Liver (tissue), 9 donors: ENCODE results near the gene GBGT1. TPM values are rescaled to one million over a fixed set of nuclear protein-coding genes. Genes with fewer than 3 reads are reported as not detected.

Experiments used
- DNase-seq: peaks from one replicate; pipeline ENCODE4 v3.0.0-alpha.2; 2017; ENCODE audit warnings: low spot score
- H3K27ac ChIP-seq, 2 donors: one replicate each; pipeline ENCODE4 v1.7.0; 2013; ENCODE audit warnings: inconsistent platforms in 2 of 2, low read length in 2 of 2, control low read depth in 1 of 2, low read depth in 1 of 2, mild to moderate bottlenecking in 1 of 2
- H3K27me3 ChIP-seq, 4 donors: one replicate each; pipeline versions ENCODE4 v1.6.1 to v1.7.0; 2013; ENCODE audit warnings: low read length in 3 of 4, inconsistent platforms in 1 of 4, mild to moderate bottlenecking in 1 of 4, moderate library complexity in 1 of 4; ENCODE audit not compliant: control insufficient read depth in 4 of 4, insufficient read depth in 4 of 4
- H3K36me3 ChIP-seq, 4 donors: one replicate each; pipeline versions ENCODE4 v1.6.1 to v1.7.0; 2013; ENCODE audit warnings: low read length in 3 of 4, mild to moderate bottlenecking in 3 of 4, low read depth in 1 of 4, moderate library complexity in 1 of 4; ENCODE audit not compliant: control insufficient read depth in 4 of 4, insufficient read depth in 3 of 4
- H3K4me1 ChIP-seq, 4 donors: one replicate each; pipeline versions ENCODE4 v1.6.1 to v1.7.0; 2013; ENCODE audit warnings: low read length in 3 of 4, mild to moderate bottlenecking in 3 of 4, moderate library complexity in 1 of 4; ENCODE audit not compliant: control insufficient read depth in 4 of 4, insufficient read depth in 4 of 4
- H3K4me3 ChIP-seq, 3 donors: one replicate each; pipeline versions ENCODE4 v1.6.1 to v1.7.0; 2013; ENCODE audit warnings: low read length in 3 of 3, control low read depth in 1 of 3, low read depth in 1 of 3, mild to moderate bottlenecking in 1 of 3
- H3K9ac ChIP-seq, 2 donors: one replicate each; pipeline ENCODE4 v1.7.0; 2013; ENCODE audit warnings: low read length in 2 of 2, mild to moderate bottlenecking in 2 of 2, moderate library complexity in 2 of 2, control low read depth in 1 of 2, low read depth in 1 of 2
- H3K9me3 ChIP-seq, 4 donors: one replicate each; pipeline versions ENCODE4 v1.6.1 to v1.7.0; 2013; ENCODE audit warnings: low read length in 3 of 4; ENCODE audit not compliant: control insufficient read depth in 4 of 4
- ATF3 ChIP-seq: IDR thresholded peaks from 2 replicates; pipeline ENCODE4 v1.6.1; 2016; ENCODE audit warnings: antibody characterized with exemption
- EGR1 ChIP-seq, 2 donors: IDR thresholded peaks; 2 replicates each; pipeline ENCODE4 v1.6.1; 2016 to 2018; ENCODE audit warnings: antibody characterized with exemption in 2 of 2, low read depth in 2 of 2
- FOXA1 ChIP-seq: IDR thresholded peaks from 2 replicates; pipeline ENCODE4 v1.6.1; 2016; ENCODE audit warnings: antibody characterized with exemption
- FOXA2 ChIP-seq: IDR thresholded peaks from 2 replicates; pipeline ENCODE4 v1.6.1; 2016; ENCODE audit warnings: antibody characterized with exemption
- GABPA ChIP-seq, 2 donors: IDR thresholded peaks in 1 of 2; conservative IDR thresholded peaks in 1 of 2; 2 replicates each; pipeline ENCODE4 v1.6.1; 2016; ENCODE audit warnings: antibody characterized with exemption in 2 of 2, mild to moderate bottlenecking in 1 of 2, moderate library complexity in 1 of 2
- HNF4A ChIP-seq, 2 donors: conservative IDR thresholded peaks; 2 replicates each; pipeline ENCODE4 v1.6.1; 2016; ENCODE audit warnings: antibody characterized with exemption in 2 of 2, mild to moderate bottlenecking in 2 of 2
- HNF4G ChIP-seq: IDR thresholded peaks from 2 replicates; pipeline ENCODE4 v1.6.1; 2016; ENCODE audit warnings: antibody characterized with exemption
- JUND ChIP-seq, 2 donors: IDR thresholded peaks; 2 replicates each; pipeline ENCODE4 v1.6.1; 2016; ENCODE audit warnings: antibody characterized with exemption in 2 of 2
- MAX ChIP-seq: IDR thresholded peaks from 2 replicates; pipeline ENCODE4 v1.6.1; 2016; ENCODE audit warnings: antibody characterized with exemption
- NR2F2 ChIP-seq: IDR thresholded peaks from 2 replicates; pipeline ENCODE4 v1.6.1; 2016; ENCODE audit warnings: antibody characterized with exemption
- RAD21 ChIP-seq, 2 donors: IDR thresholded peaks; 2 replicates each; pipeline ENCODE4 v1.6.1; 2016; ENCODE audit warnings: antibody characterized with exemption in 2 of 2, mild to moderate bottlenecking in 2 of 2
- RXRA ChIP-seq, 2 donors: IDR thresholded peaks; 2 replicates each; pipeline ENCODE4 v1.6.1; 2017 to 2018; ENCODE audit warnings: antibody characterized with exemption in 2 of 2, mild to moderate bottlenecking in 1 of 2
- SP1 ChIP-seq: IDR thresholded peaks from 2 replicates; pipeline ENCODE4 v1.6.1; 2018; ENCODE audit warnings: antibody characterized with exemption, mild to moderate bottlenecking
- TAF1 ChIP-seq: conservative IDR thresholded peaks from 2 replicates; pipeline ENCODE4 v1.6.1; 2016; ENCODE audit warnings: antibody characterized with exemption, mild to moderate bottlenecking
- YY1 ChIP-seq: IDR thresholded peaks from 2 replicates; pipeline ENCODE4 v1.6.1; 2016; ENCODE audit warnings: antibody characterized with exemption, mild to moderate bottlenecking
- ZBTB33 ChIP-seq: IDR thresholded peaks from 2 replicates; pipeline ENCODE4 v1.6.1; 2016; ENCODE audit warnings: antibody characterized with exemption
- polyA plus RNA-seq, 2 donors: library from polyadenylated mRNA; stranded (reverse) in 1 of 2; unstranded in 1 of 2; fragments of 200-250 nt in 1 of 2; fragments of >200 nt in 1 of 2; fragmentation: Nextera tagmentation in 1 of 2; extraction: Ambion mirVana in 1 of 2; gene quantifications; one replicate each; pipeline versions ENCODE4 v1.2.1 to v1.2.3, GENCODE V29; 2013 to 2015
- total RNA-seq, 2 donors: library from RNA; depleted of rRNA; stranded (reverse); fragments of >200 nt; gene quantifications; one replicate each; pipeline ENCODE4 v1.2.3, GENCODE V29; 2014
- TF ChIP-seq, protein P1 (sequence below): fragments of 150-350 bp; IDR thresholded peaks from 2 replicates; pipeline ENCODE4 v1.5.1; 2017; ENCODE audit warnings: improper control_type of control experiment, low read depth, low read length; ENCODE audit not compliant: missing input control
- TF ChIP-seq, protein P2 (sequence below): IDR thresholded peaks from 2 replicates; pipeline ENCODE4 v1.6.1; 2016; ENCODE audit warnings: antibody characterized with exemption, mild to moderate bottlenecking
- donor health status: healthy.
- donor health status: healthy.
- donor health status: healthy.
- donor health status: healthy.
- donor health status: healthy.

The GBGT1 gene
- total and polyA plus RNA-seq, 4 donors = 0.33 to 25.7 (median 2.3) TPM

DNA sequence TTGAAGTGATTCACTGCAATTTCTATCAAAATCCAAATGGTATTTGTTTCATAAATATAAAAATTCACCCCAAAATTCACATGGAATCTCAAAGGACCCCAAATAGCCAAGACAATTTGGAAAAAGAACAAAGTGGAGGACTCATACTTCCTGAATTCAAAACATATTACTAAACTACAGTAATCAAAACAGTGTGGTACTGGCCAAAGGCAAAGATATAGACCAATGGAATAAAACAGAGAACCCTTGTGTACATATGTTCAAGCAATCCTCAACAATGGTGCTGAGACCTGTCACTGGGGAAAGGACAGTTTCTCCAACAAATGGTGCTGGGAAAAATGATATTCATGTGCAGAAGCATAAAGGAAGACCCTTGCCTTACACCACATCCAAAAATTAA, 31.3 kb upstream of the GBGT1 start:
- Histone ChIP-seq H3K4me3 (no peak overlapping the region), H3K27ac (no peak overlapping the region), H3K9me3 (peaks cover 0 to 6% (median 0%) of the 10 kb centered on the region in 4 donors), H3K36me3 (no peaks in the 10 kb centered on the region), H3K27me3 (peaks cover 0 to 2% (median 0%) of the 10 kb centered on the region in 4 donors), H3K9ac (no peak overlapping the region), H3K4me1 (no peaks in the 10 kb centered on the region)
- TF ChIP-seq ATF3 (no peak), FOXA2 (no peak), HNF4G (no peak), YY1 (no peak), TAF1 (no peak), SP1 (no peak), ZBTB33 (no peak), RXRA (IDR thresholded peaks at IDR 0.05) (no peak), RAD21 (IDR thresholded peaks at IDR 0.05) (no peak), JUND (IDR thresholded peaks at IDR 0.05) (no peak), GABPA (IDR thresholded peaks at IDR 0.05 in 1 of 2, conservative IDR thresholded peaks at IDR 0.05 in 1 of 2) (no peak), EGR1 (IDR thresholded peaks at IDR 0.05; ENCODE audit: low read depth in 2 of 2) (no peak), HNF4A (conservative IDR thresholded peaks at IDR 0.05) (no peak), MAX (no peak), FOXA1 (no peak), NR2F2 (no peak)
- TF ChIP-seq, protein P1, sequence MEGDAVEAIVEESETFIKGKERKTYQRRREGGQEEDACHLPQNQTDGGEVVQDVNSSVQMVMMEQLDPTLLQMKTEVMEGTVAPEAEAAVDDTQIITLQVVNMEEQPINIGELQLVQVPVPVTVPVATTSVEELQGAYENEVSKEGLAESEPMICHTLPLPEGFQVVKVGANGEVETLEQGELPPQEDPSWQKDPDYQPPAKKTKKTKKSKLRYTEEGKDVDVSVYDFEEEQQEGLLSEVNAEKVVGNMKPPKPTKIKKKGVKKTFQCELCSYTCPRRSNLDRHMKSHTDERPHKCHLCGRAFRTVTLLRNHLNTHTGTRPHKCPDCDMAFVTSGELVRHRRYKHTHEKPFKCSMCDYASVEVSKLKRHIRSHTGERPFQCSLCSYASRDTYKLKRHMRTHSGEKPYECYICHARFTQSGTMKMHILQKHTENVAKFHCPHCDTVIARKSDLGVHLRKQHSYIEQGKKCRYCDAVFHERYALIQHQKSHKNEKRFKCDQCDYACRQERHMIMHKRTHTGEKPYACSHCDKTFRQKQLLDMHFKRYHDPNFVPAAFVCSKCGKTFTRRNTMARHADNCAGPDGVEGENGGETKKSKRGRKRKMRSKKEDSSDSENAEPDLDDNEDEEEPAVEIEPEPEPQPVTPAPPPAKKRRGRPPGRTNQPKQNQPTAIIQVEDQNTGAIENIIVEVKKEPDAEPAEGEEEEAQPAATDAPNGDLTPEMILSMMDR = no peak
- TF ChIP-seq, protein P2, sequence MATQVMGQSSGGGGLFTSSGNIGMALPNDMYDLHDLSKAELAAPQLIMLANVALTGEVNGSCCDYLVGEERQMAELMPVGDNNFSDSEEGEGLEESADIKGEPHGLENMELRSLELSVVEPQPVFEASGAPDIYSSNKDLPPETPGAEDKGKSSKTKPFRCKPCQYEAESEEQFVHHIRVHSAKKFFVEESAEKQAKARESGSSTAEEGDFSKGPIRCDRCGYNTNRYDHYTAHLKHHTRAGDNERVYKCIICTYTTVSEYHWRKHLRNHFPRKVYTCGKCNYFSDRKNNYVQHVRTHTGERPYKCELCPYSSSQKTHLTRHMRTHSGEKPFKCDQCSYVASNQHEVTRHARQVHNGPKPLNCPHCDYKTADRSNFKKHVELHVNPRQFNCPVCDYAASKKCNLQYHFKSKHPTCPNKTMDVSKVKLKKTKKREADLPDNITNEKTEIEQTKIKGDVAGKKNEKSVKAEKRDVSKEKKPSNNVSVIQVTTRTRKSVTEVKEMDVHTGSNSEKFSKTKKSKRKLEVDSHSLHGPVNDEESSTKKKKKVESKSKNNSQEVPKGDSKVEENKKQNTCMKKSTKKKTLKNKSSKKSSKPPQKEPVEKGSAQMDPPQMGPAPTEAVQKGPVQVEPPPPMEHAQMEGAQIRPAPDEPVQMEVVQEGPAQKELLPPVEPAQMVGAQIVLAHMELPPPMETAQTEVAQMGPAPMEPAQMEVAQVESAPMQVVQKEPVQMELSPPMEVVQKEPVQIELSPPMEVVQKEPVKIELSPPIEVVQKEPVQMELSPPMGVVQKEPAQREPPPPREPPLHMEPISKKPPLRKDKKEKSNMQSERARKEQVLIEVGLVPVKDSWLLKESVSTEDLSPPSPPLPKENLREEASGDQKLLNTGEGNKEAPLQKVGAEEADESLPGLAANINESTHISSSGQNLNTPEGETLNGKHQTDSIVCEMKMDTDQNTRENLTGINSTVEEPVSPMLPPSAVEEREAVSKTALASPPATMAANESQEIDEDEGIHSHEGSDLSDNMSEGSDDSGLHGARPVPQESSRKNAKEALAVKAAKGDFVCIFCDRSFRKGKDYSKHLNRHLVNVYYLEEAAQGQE = no peak
- no peak for DNase-seq
